HCT116 (cell line): ENCODE results near the gene MRPS27. TPM values are rescaled to one million over a fixed set of nuclear protein-coding genes. Genes with fewer than 3 reads are reported as not detected.

Source experiments
- ATAC-seq: fragments of 200-7000 bp; cut with Tn5 transposase; 2 replicates; pipeline ENCODE4 v1.9.1; 2020; ENCODE audit warnings: mild to moderate bottlenecking, moderate library complexity
- BruUV-seq: library from RNA; stranded (reverse); fragments of 400-500 nt; replicated peaks from 2 replicates; lab custom pipeline; 2021; lab: Mats Ljungman, UMichigan
- CTCF ChIA-PET: fragments of 300-600 bp; sonication (Branson Sonifier 250); formaldehyde crosslinking; loops from one replicate; lab custom pipeline; 2021; ENCODE audit warnings: antibody characterized with exemption; lab: Charles Lee
- POLR2A ChIA-PET: fragments of 300-600, 350-600 bp; sonication (Branson Sonifier 250); formaldehyde crosslinking; loops from one replicate; lab custom pipeline; 2021; ENCODE audit warnings: antibody characterized with exemption; lab: Charles Lee
- RAD21 ChIA-PET, 2 experiments: fragments of 300-600 bp; sonication (Branson Sonifier 250); formaldehyde crosslinking; loops; one replicate each; lab custom pipeline; 2023; ENCODE audit warnings: low total read pairs in 2 of 2; ENCODE audit not compliant: uncharacterized antibody in 2 of 2, unreplicated experiment in 2 of 2, low non-redundant PET in 1 of 2; lab: Charles Lee
- DNase-seq: peaks from one replicate; pipeline ENCODE4 v3.0.0-alpha.2; 2010; ENCODE audit warnings: low read depth, low spot score
- H2AFZ ChIP-seq: fragments of 200-600 bp; shearing (Covaris generic), sonication (generic); 2 replicates; pipeline ENCODE4 v1.6.1; 2017; ENCODE audit warnings: low read depth, mixed run types, mixed read lengths, antibody characterized with exemption, low read length; ENCODE audit not compliant: poor library complexity, severe bottlenecking
- H3K27ac ChIP-seq: 2 replicates; pipeline ENCODE4 v1.5.1; 2012; ENCODE audit warnings: low read depth, low read length
- H3K27me3 ChIP-seq: fragments of 200-600 bp; sonication (generic); 2 replicates; pipeline ENCODE4 v1.6.1; 2016; ENCODE audit warnings: mixed run types, low read length, mixed read lengths; ENCODE audit not compliant: insufficient read depth
- H3K36me3 ChIP-seq, 2 experiments: fragments of 200-500 bp in 1 of 2; fragments of 200-600 bp in 1 of 2; sonication (Bioruptor generic) in 1 of 2; sonication (generic) in 1 of 2; 2 replicates each; pipeline versions ENCODE4 v1.5.1 to v1.6.1; 2014 to 2016; ENCODE audit warnings: low read length in 2 of 2, inconsistent platforms in 1 of 2, mixed read lengths in 1 of 2, mixed run types in 1 of 2; ENCODE audit not compliant: insufficient read depth in 2 of 2, control insufficient read depth in 1 of 2
- H3K4me1 ChIP-seq, 2 experiments: fragments of 200-600 bp in 1 of 2; sonication (generic) in 1 of 2; 2 replicates each; pipeline versions ENCODE4 v1.5.1 to v1.6.1; 2012 to 2017; ENCODE audit warnings: low read length in 2 of 2, inconsistent platforms in 1 of 2, mild to moderate bottlenecking in 1 of 2, mixed read lengths in 1 of 2, mixed run types in 1 of 2, moderate library complexity in 1 of 2; ENCODE audit not compliant: insufficient read depth in 2 of 2, control insufficient read depth in 1 of 2
- H3K4me2 ChIP-seq: fragments of 200-600 bp; sonication (generic); 2 replicates; pipeline ENCODE4 v1.6.1; 2017; ENCODE audit warnings: mixed run types, low read length, mixed read lengths
- H3K4me3 ChIP-seq, 2 experiments: fragments of 200-600 bp in 1 of 2; sonication (generic) in 1 of 2; replicated peaks in 1 of 2; 2 replicates each; pipeline ENCODE4 v1.5.1; 2011 to 2016; ENCODE audit warnings: low read length in 2 of 2, control low read depth in 1 of 2, low read depth in 1 of 2, mild to moderate bottlenecking in 1 of 2, mixed read lengths in 1 of 2, mixed run types in 1 of 2
- H3K79me2 ChIP-seq: fragments of 200-600 bp; sonication (generic); 2 replicates; pipeline ENCODE4 v1.6.1; 2017; ENCODE audit warnings: mild to moderate bottlenecking, mixed run types, low read length, moderate library complexity, mixed read lengths; ENCODE audit not compliant: insufficient read depth
- H3K9ac ChIP-seq: fragments of 200-600 bp; sonication (generic); 2 replicates; pipeline ENCODE4 v1.6.1; 2016; ENCODE audit warnings: low read length, mixed read lengths
- H3K9me2 ChIP-seq: fragments of 200-600 bp; sonication (generic), shearing (Covaris generic); 2 replicates; pipeline ENCODE4 v1.6.1; 2017; ENCODE audit warnings: mixed run types, mild to moderate bottlenecking, moderate library complexity; ENCODE audit not compliant: insufficient read depth
- H3K9me3 ChIP-seq, 2 experiments: fragments of 200-500 bp in 1 of 2; fragments of 200-600 bp in 1 of 2; sonication (Bioruptor generic) in 1 of 2; sonication (generic) in 1 of 2; 2 replicates each; pipeline ENCODE4 v1.6.1; 2014 to 2017; ENCODE audit warnings: low read length in 2 of 2, mixed read lengths in 2 of 2, inconsistent platforms in 1 of 2, low read depth in 1 of 2, mild to moderate bottlenecking in 1 of 2, mixed run types in 1 of 2, moderate library complexity in 1 of 2; ENCODE audit not compliant: control insufficient read depth in 1 of 2, insufficient read depth in 1 of 2
- H4K20me1 ChIP-seq: fragments of 200-600 bp; sonication (generic), shearing (Covaris generic); 2 replicates; pipeline ENCODE4 v1.6.1; 2017; ENCODE audit warnings: mixed run types, mild to moderate bottlenecking, moderate library complexity; ENCODE audit not compliant: insufficient read depth
- CBX3 ChIP-seq: IDR thresholded peaks from 2 replicates; pipeline ENCODE4 v1.6.1; 2012; ENCODE audit warnings: low read depth
- CEBPB ChIP-seq: IDR thresholded peaks from 2 replicates; pipeline ENCODE4 v1.6.1; 2012; ENCODE audit warnings: low read depth
- ELF1 ChIP-seq: IDR thresholded peaks from 2 replicates; pipeline ENCODE4 v1.6.1; 2012; ENCODE audit warnings: low read depth, borderline replicate concordance
- EZH2 ChIP-seq: fragments of 200-600 bp; sonication (generic); IDR thresholded peaks from 2 replicates; pipeline ENCODE4 v1.6.1; 2017; ENCODE audit warnings: antibody characterized with exemption, mixed run types
- FOSL1 ChIP-seq: IDR thresholded peaks from 2 replicates; pipeline ENCODE4 v1.6.1; 2012; ENCODE audit warnings: low read depth
- JUND ChIP-seq: IDR thresholded peaks from 2 replicates; pipeline ENCODE4 v1.6.1; 2012
- POLR2AphosphoS5 ChIP-seq: IDR thresholded peaks from 2 replicates; pipeline ENCODE4 v1.6.1; 2011; ENCODE audit warnings: mild to moderate bottlenecking, low read depth, low read length, moderate library complexity
- RAD21 ChIP-seq: IDR thresholded peaks from 2 replicates; pipeline ENCODE4 v1.6.1; 2012; ENCODE audit warnings: low read depth, mild to moderate bottlenecking
- SIN3A ChIP-seq: IDR thresholded peaks from 2 replicates; pipeline ENCODE4 v1.6.1; 2012; ENCODE audit warnings: low read depth
- TCF7L2 ChIP-seq: IDR thresholded peaks from 2 replicates; pipeline ENCODE4 v1.7.0; 2011; ENCODE audit warnings: borderline replicate concordance, inconsistent platforms; ENCODE audit not compliant: insufficient read depth, insufficient read length; ENCODE audit errors: extremely low read depth
- YY1 ChIP-seq: IDR thresholded peaks from 2 replicates; pipeline ENCODE4 v1.6.1; 2011; ENCODE audit warnings: low read length, low read depth, moderate library complexity, mild to moderate bottlenecking; ENCODE audit not compliant: insufficient replicate concordance; ENCODE audit errors: extremely low read depth
- ZFX ChIP-seq: fragments of 450-650 bp; IDR thresholded peaks from 2 replicates; pipeline ENCODE4 v1.6.1; 2017
- ZNF274 ChIP-seq: fragments of 200-500 bp; sonication (Bioruptor generic); IDR thresholded peaks from 2 replicates; pipeline ENCODE4 v1.6.1; 2014; ENCODE audit warnings: mild to moderate bottlenecking, low read depth, low read length, inconsistent platforms
- intact Hi-C: fragments of 100-400 bp; cut with micrococcal nuclease; formaldehyde crosslinking; loops from 2 replicates; pipeline ENCODE4 v1.10.0; 2022
- total RNA-seq: library from RNA; stranded (reverse); gene quantifications from one replicate; pipeline ENCODE4 v1.2.1, GENCODE V29; 2021; ENCODE audit not compliant: unreplicated experiment
- TF ChIP-seq, protein P1 (sequence below): IDR thresholded peaks from 2 replicates; pipeline ENCODE4 v1.6.1; 2012; ENCODE audit warnings: low read depth
- TF ChIP-seq, protein P2 (sequence below): IDR thresholded peaks from 2 replicates; pipeline ENCODE4 v1.6.1; 2012
- TF ChIP-seq, protein P3 (sequence below): IDR thresholded peaks from 2 replicates; pipeline ENCODE4 v1.6.1; 2011; ENCODE audit warnings: mild to moderate bottlenecking, low read length, moderate library complexity; ENCODE audit not compliant: insufficient replicate concordance; ENCODE audit errors: extremely low read depth
- TF ChIP-seq, protein P4 (sequence below), 3 experiments: fragments of 200-600 bp in 1 of 3; sonication (generic) in 1 of 3; IDR thresholded peaks in 2 of 3; conservative IDR thresholded peaks in 1 of 3; 2 replicates each; pipeline ENCODE4 v1.5.1; 2012 to 2017; ENCODE audit warnings: low read depth in 2 of 3, low read length in 2 of 3, antibody characterized with exemption in 1 of 3, borderline replicate concordance in 1 of 3, control low read depth in 1 of 3, mild to moderate bottlenecking in 1 of 3, mixed read lengths in 1 of 3, mixed run types in 1 of 3, moderate library complexity in 1 of 3; ENCODE audit not compliant: insufficient read depth in 1 of 3
- TF ChIP-seq, protein P5 (sequence below): IDR thresholded peaks from 2 replicates; pipeline ENCODE4 v1.6.1; 2012

Gene MRPS27
- total RNA-seq, 1 experiment from 2014 or later = 113 TPM

DNA sequence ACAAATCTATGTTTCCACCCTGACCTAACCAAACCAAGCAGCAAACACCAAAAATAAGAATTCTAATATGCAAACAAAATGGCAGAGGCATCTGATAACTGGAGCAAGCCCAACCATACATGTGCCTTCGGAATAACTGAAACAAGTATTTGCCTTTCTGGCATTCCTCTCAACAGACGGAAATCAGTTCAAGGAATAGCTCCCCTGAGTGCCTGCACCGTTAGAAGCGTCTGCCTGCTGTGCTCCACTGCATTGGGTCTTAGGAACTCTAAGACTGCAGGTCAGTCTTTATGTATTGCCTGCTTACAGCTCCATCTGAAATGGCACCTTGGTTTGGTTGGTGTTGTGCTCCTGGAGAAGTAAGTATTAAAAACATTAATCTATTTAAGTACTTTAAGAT, 98.5 kb downstream of the MRPS27 start:
- Histone ChIP-seq H3K36me3 (peaks cover 48 to 51% of the 10 kb centered on the region in 2 experiments), H3K4me2 (no peak overlapping the region), H3K9me3 (no peaks in the 10 kb centered on the region), H3K79me2 (no peaks in the 10 kb centered on the region), H2AFZ (no peak overlapping the region), H4K20me1 (no peaks in the 10 kb centered on the region), H3K27ac (no peak overlapping the region), H3K9ac (no peak overlapping the region), H3K27me3 (no peaks in the 10 kb centered on the region), H3K4me1 (no peaks in the 10 kb centered on the region), H3K9me2 (no peaks in the 10 kb centered on the region), H3K4me3 (no peak overlapping the region)
- DNase-seq = no peak
- ATAC-seq = no peak
- no peak for TF ChIP-seq EZH2
- no peak for TF ChIP-seq YY1
- no peak for TF ChIP-seq CBX3
- TF ChIP-seq FOSL1 = no peak
- TF ChIP-seq POLR2AphosphoS5 = no peak
- TF ChIP-seq, protein P1, sequence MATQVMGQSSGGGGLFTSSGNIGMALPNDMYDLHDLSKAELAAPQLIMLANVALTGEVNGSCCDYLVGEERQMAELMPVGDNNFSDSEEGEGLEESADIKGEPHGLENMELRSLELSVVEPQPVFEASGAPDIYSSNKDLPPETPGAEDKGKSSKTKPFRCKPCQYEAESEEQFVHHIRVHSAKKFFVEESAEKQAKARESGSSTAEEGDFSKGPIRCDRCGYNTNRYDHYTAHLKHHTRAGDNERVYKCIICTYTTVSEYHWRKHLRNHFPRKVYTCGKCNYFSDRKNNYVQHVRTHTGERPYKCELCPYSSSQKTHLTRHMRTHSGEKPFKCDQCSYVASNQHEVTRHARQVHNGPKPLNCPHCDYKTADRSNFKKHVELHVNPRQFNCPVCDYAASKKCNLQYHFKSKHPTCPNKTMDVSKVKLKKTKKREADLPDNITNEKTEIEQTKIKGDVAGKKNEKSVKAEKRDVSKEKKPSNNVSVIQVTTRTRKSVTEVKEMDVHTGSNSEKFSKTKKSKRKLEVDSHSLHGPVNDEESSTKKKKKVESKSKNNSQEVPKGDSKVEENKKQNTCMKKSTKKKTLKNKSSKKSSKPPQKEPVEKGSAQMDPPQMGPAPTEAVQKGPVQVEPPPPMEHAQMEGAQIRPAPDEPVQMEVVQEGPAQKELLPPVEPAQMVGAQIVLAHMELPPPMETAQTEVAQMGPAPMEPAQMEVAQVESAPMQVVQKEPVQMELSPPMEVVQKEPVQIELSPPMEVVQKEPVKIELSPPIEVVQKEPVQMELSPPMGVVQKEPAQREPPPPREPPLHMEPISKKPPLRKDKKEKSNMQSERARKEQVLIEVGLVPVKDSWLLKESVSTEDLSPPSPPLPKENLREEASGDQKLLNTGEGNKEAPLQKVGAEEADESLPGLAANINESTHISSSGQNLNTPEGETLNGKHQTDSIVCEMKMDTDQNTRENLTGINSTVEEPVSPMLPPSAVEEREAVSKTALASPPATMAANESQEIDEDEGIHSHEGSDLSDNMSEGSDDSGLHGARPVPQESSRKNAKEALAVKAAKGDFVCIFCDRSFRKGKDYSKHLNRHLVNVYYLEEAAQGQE = no peak
- no peak for TF ChIP-seq CEBPB
- TF ChIP-seq SIN3A = no peak
- TF ChIP-seq ZFX = no peak
- TF ChIP-seq JUND = no peak
- no peak for TF ChIP-seq ELF1
- TF ChIP-seq, protein P2, sequence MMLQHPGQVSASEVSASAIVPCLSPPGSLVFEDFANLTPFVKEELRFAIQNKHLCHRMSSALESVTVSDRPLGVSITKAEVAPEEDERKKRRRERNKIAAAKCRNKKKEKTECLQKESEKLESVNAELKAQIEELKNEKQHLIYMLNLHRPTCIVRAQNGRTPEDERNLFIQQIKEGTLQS = no peak
- TF ChIP-seq, protein P3, sequence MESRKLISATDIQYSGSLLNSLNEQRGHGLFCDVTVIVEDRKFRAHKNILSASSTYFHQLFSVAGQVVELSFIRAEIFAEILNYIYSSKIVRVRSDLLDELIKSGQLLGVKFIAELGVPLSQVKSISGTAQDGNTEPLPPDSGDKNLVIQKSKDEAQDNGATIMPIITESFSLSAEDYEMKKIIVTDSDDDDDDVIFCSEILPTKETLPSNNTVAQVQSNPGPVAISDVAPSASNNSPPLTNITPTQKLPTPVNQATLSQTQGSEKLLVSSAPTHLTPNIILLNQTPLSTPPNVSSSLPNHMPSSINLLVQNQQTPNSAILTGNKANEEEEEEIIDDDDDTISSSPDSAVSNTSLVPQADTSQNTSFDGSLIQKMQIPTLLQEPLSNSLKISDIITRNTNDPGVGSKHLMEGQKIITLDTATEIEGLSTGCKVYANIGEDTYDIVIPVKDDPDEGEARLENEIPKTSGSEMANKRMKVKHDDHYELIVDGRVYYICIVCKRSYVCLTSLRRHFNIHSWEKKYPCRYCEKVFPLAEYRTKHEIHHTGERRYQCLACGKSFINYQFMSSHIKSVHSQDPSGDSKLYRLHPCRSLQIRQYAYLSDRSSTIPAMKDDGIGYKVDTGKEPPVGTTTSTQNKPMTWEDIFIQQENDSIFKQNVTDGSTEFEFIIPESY = no peak
- TF ChIP-seq, protein P4, sequence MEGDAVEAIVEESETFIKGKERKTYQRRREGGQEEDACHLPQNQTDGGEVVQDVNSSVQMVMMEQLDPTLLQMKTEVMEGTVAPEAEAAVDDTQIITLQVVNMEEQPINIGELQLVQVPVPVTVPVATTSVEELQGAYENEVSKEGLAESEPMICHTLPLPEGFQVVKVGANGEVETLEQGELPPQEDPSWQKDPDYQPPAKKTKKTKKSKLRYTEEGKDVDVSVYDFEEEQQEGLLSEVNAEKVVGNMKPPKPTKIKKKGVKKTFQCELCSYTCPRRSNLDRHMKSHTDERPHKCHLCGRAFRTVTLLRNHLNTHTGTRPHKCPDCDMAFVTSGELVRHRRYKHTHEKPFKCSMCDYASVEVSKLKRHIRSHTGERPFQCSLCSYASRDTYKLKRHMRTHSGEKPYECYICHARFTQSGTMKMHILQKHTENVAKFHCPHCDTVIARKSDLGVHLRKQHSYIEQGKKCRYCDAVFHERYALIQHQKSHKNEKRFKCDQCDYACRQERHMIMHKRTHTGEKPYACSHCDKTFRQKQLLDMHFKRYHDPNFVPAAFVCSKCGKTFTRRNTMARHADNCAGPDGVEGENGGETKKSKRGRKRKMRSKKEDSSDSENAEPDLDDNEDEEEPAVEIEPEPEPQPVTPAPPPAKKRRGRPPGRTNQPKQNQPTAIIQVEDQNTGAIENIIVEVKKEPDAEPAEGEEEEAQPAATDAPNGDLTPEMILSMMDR (IDR thresholded peaks at IDR 0.05 in 2 of 3, conservative IDR thresholded peaks at IDR 0.05 in 1 of 3; ENCODE audit: borderline replicate concordance in 1 of 3, insufficient read depth in 1 of 3, low read depth in 2 of 3, low read length in 2 of 3) = no peak
- no peak for TF ChIP-seq TCF7L2
- TF ChIP-seq, protein P5, sequence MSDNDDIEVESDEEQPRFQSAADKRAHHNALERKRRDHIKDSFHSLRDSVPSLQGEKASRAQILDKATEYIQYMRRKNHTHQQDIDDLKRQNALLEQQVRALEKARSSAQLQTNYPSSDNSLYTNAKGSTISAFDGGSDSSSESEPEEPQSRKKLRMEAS = no peak
- no peak for TF ChIP-seq ZNF274
- TF ChIP-seq RAD21 = no peak
- intact Hi-C loops = loop anchor here (10.0 kb wide), 1 partner anchor 667 kb away; no protein-coding TSS in a partner anchor
- RAD21 ChIA-PET = no interaction called here
- no TSS peak for BruUV-seq
- POLR2A ChIA-PET = no interaction called here
- CTCF ChIA-PET = no interaction called here
